Hematopoietic multipotent progenitor cell treated with erythropoietin and hydrocortisone succinate and interleukin-3 and kit ligand, for 8 days (in vitro differentiated cells): ENCODE results near the gene SLC36A2.
A peak's percentile ranks its signal among the peaks of the same experiment; 100 is the strongest.
"Not testable (repeated sequence)": the region's sequence is repeated elsewhere in the genome, so short reads cannot be mapped to it uniquely, and the experiment has no call there.

Experiments
- DNase-seq: peaks from one replicate; pipeline ENCODE4 v3.0.0-alpha.2; 2015

The SLC36A2 gene

GRCh38 chr5:151320481-151320880 lies 26.9 kb downstream of the SLC36A2 start:
- no peak for DNase-seq

GRCh38 chr5:151318850-151319732 lies 28.3 kb downstream of the SLC36A2 start:
- DNase-seq: no peak

GRCh38 chr5:151317871-151318270 lies 29.5 kb downstream of the SLC36A2 start:
- no peak for DNase-seq

- peak; percentile 68 for DNase-seq
Measured at GRCh38 chr5:151315998-151316597, 31.3 kb downstream of the SLC36A2 start.

- no peak for DNase-seq
Measured at GRCh38 chr5:151313357-151313756, 34.0 kb downstream of the SLC36A2 start.

- no peak for DNase-seq
Measured at GRCh38 chr5:151312756-151313324, 34.5 kb downstream of the SLC36A2 start.

GRCh38 chr5:151310932-151311331 lies 36.4 kb downstream of the SLC36A2 start:
- no peak for DNase-seq

GRCh38 chr5:151309821-151310220 lies 37.5 kb downstream of the SLC36A2 start:
- DNase-seq: not testable (repeated sequence)

GRCh38 chr5:151309266-151309665 lies 38.1 kb downstream of the SLC36A2 start:
- DNase-seq: not testable (repeated sequence)

- DNase-seq: no peak
Measured at GRCh38 chr5:151303666-151304065, 43.7 kb downstream of the SLC36A2 start, which contains the start of gene SLC36A3. TSS of gene SLC36A3 (minus strand) at chr5:151303766. CDS start at chr5:151303354, 412 bp downstream.

GRCh38 chr5:151298063-151298855 lies 49.1 kb downstream of the SLC36A2 start:
- DNase-seq: peak; percentile 59

GRCh38 chr5:151296974-151297373 lies 50.4 kb downstream of the SLC36A2 start:
- no peak for DNase-seq

- no peak for DNase-seq
Measured at GRCh38 chr5:151296478-151296830, 50.9 kb downstream of the SLC36A2 start.

- DNase-seq: no peak
Measured at GRCh38 chr5:151295791-151296477, 51.4 kb downstream of the SLC36A2 start.

GRCh38 chr5:151295138-151295537 lies 52.2 kb downstream of the SLC36A2 start:
- no peak for DNase-seq

- no peak for DNase-seq
Measured at GRCh38 chr5:151293624-151294023, 53.7 kb downstream of the SLC36A2 start.

GRCh38 chr5:151288180-151288579 lies 59.2 kb downstream of the SLC36A2 start:
- DNase-seq: peak; percentile 5

- no peak for DNase-seq
Measured at GRCh38 chr5:151286246-151286645, 61.1 kb downstream of the SLC36A2 start.

GRCh38 chr5:151285683-151286082 lies 61.7 kb downstream of the SLC36A2 start:
- no peak for DNase-seq

- DNase-seq: peak; percentile 21
Measured at GRCh38 chr5:151284392-151284967, 62.9 kb downstream of the SLC36A2 start.

- no peak for DNase-seq
Measured at GRCh38 chr5:151283120-151283825, 64.1 kb downstream of the SLC36A2 start.
